MM.1S (cell line): ENCODE data around the gene PRSS2.

Source experiments
- EZH2 ChIP-seq: fragments of 300-600 bp; sonication (generic); optimal IDR thresholded peaks from 2 replicates; pipeline ENCODE3; 2017; ENCODE audit warnings: low read depth, mild to moderate bottlenecking, antibody characterized with exemption, low read length, mixed read lengths
- EZH2phosphoT487 ChIP-seq: fragments of 300-600 bp; sonication (generic); IDR thresholded peaks from 2 replicates; pipeline ENCODE4 v1.6.1; 2018; ENCODE audit warnings: antibody characterized with exemption, low read length
- TF ChIP-seq, protein P1 (sequence below): fragments of 300-600 bp; sonication (generic); IDR thresholded peaks from 2 replicates; pipeline ENCODE4 v1.5.1; 2016; ENCODE audit warnings: antibody characterized with exemption, low read length, mixed read lengths

DNA sequence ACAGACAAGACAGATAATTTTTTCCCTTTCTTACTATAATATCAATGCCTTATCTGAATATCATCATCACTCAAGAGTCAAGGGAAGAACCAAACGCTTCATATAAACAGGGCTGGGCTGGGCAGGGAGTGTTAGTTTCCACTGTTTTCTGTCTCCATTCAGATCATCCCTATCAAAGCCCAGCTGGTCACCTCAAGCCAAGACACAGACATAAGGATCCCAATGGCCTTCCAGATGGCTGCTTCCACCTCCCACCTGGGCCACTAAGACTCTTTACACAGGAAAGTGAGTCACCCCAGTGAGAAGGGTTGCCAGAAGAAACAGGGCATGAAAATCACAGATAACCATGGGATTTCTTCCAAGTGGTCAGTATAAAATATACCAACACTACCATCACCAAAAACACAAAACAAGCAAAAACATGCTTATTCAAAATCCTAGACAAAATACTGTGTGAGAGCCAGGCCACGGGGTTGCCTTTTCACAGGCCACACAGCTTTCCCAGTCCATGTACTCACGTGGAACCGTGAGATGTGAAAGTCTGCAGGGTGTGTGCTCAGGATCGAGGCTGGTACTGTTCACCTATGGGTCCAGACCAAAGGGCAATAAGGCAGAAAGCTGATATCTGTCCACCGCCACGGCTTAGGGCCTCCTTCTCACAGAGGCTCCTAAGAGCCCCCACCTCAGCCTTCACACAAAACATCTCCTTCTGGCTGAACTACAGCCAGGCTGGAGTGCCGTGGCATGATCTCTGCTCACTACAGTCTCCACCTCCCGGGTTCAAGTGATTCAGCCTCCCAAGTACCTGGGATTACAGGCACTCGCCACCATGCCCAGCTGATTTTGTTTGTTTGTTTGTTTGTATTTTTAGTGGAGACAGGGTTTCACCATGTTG, 15.8 kb upstream of the PRSS2 start:
- TF ChIP-seq, protein P1, sequence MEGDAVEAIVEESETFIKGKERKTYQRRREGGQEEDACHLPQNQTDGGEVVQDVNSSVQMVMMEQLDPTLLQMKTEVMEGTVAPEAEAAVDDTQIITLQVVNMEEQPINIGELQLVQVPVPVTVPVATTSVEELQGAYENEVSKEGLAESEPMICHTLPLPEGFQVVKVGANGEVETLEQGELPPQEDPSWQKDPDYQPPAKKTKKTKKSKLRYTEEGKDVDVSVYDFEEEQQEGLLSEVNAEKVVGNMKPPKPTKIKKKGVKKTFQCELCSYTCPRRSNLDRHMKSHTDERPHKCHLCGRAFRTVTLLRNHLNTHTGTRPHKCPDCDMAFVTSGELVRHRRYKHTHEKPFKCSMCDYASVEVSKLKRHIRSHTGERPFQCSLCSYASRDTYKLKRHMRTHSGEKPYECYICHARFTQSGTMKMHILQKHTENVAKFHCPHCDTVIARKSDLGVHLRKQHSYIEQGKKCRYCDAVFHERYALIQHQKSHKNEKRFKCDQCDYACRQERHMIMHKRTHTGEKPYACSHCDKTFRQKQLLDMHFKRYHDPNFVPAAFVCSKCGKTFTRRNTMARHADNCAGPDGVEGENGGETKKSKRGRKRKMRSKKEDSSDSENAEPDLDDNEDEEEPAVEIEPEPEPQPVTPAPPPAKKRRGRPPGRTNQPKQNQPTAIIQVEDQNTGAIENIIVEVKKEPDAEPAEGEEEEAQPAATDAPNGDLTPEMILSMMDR, result no peak
- no peak for TF ChIP-seq EZH2
- no peak for TF ChIP-seq EZH2phosphoT487
